ENCODE results near the gene SLC22A23.

GRCh38 chr6:3351829-3352524 is 104.9 kb downstream of the SLC22A23 start:
- TF ChIP-seq CTCF (IDR thresholded peaks at IDR 0.05; ENCODE audit: low read depth, low read length, poor library complexity, severe bottlenecking) (no peak), EZH2phosphoT487 (IDR thresholded peaks at IDR 0.05; ENCODE audit: borderline replicate concordance, low read length) (no peak)

Measured in DOHH2 (cell line).